Mesenteric fat pad (tissue), 1 donor: Measurements from ENCODE around the gene NEK6. TPM values are rescaled to one million over a fixed set of nuclear protein-coding genes. Genes with fewer than 3 reads are reported as not detected.

Source experiments
- DNase-seq: peaks from one replicate; pipeline ENCODE4 v3.0.0-alpha.2; 2020; ENCODE audit warnings: low spot score
- total RNA-seq: library from RNA; stranded (reverse); fragmentation: NEBNext Ultra II Directional; extraction: Animal tissue kit (Norgen Biotek cat#: 25700); gene quantifications from one replicate; pipeline ENCODE4 v1.2.1, GENCODE V29; 2021
- donor health status: DM: yes; HTN: yes; CAD: no.

The NEK6 gene
- total RNA-seq, 1 donor from 2014 or later = 97.9 TPM

DNA sequence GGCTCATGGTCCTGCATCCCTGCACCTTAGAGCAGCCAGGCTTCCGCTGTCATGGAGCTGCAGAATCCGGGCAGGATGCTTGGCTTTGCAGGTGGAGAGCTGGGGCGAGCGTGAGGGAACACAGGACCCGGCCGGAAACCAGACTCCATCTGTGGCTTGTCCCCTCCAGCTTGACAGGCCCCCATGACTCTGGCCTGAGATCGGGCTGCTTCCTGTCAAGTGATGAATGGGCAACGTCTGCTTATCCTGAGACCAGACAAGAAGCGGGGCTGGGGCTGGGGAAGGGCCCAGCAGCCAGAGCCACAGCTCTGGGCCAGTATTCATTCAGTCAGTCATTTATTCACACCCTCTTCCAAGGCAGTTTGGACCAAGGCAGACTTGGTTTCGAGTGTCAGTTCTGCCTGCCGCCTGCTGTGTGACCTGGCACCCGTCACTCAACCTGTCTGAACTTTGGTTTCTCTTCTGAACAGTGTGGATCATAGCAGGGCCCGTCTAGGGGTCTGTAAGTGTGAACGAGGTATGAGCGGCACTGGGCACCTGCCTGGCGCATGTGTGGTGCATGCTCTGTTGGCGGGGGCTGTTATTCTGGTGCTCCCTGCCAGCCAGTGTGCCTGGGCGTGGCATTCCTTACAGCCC lies 37.5 kb downstream of the NEK6 start:
- DNase-seq = no peak

GRCh38 chr9:124296094-124296493 lies 38.3 kb downstream of the NEK6 start:
- no peak for DNase-seq

DNA sequence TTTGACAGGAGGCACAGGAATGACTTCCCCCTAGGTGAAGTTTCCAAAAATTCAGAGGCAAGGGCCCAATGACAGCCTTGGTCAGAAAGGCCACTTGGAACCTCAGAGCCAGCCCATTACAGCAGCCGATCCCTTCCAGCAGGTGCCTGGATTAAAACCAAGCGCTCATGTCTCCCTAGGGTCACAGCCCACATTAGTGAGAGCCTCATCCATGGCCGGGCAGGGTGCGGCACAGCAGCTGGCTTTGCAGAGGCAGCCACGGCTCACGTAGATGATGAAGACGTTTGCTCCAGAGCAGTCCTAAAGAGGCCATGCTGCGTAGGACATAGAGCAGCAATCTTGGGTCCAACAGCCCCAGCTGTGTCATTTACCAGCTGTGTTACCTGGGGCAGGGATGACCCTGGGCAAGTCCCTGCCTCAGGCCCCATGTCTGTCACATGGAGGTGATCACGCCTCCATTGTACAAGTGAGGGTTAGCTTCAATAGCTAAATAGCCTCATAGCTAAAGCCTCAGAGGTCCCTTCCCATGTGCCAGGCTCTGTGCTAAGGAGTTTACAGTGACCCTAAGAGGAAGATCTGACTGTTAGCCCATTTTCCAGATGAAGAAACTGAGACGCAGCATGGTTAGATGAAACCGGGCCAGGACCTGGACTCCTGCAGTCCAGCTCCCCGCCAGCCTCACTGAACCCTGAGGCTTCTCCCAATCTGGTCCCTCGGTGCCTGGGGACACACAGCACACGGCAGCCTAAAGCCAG lies 39.2 kb downstream of the NEK6 start:
- no peak for DNase-seq

- DNase-seq = no peak
These were observed 39.8 kb downstream of the NEK6 start for GRCh38 chr9:124297551-124297901.

DNA sequence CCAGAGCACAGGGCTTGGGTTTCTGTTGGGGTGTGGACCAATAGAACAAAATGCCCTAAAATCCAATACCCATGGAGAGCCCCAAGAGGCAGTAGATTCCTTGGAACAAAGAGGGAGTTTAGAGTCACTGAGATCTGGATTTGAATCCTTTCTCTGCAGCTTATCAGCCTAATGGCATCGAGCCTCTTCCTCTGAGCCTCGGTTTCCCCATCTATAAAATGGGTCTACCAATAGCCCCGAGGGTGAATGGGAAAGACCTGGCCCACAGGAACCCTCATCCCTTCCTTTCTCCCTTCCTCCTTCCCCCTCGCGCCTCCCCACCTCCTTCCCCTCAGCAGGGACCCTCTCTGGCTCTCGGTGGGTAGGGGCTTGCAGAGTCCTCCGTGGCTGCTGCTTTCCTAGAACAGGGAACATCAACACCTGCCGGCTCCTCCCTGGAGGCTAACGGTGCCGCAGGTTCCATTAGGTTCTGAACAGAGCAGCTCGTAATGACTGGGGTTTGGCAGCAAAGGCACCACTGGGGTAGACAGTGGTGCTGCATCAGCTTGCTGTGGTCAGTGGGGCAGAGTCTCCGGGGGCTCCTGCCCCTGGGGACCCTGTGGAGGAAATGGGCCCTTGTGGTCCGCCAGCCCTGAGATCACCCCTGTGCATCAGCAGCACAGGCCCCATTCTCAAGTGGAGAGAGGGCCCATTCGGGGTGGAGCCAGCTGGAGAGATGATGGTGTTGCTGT lies 40.3 kb downstream of the NEK6 start:
- DNase-seq = no peak

DNA sequence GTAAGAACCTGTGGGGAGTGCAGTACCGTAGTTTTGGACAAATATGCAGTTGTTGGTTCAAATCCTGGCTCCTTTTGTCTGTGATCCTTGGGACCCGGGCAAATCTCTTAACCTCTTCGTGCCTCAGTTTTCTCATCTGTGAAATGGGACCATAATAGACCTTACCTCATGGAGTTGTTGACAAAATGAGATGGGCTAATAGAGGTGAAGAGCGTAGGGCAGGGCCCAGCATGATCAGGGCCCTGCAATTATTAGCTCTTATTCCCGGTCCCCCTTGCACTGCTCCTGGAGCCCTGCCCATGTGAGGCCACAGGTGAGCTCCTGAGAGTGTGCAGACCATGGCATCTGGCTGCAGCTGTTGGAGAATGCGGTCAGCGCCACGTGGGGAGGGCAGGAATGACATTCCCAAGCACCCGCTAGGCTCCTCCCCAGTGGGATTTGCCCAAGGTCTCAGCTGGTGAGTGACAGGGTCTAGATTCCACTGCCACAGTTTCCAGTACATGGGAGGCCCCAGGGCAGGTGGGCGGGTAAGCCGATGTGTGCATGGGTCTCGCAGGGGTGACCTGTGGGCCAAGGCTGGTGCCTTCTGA lies 41.0 kb downstream of the NEK6 start:
- DNase-seq = no peak

DNA sequence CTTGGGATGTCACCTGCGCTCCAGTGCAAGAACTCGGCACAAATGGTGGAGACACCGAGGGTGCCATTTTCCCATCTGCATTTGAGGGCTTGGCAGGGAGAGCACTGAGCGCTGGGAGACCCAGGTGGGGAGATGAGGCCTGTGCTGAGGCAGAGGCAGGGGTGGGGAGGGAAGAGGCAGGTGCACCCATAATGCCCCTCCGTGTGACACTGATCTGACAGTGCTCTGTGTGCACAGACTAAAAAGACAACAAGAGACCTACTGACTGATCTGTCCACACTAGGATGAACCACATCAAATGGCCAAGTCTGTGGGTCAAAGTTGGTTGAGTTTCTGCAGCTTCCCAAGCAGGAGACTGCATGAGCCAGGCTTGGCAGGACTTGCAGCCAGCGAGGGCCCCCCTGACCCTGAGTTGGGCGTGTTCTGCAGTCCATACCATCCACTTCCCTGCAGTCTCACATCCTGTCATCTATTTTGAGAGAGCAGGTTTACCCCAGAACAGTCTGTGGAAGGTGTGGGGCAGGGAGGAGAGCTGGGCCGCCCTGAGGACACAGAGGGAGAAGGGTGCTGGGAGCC lies 41.9 kb downstream of the NEK6 start:
- no peak for DNase-seq

DNA sequence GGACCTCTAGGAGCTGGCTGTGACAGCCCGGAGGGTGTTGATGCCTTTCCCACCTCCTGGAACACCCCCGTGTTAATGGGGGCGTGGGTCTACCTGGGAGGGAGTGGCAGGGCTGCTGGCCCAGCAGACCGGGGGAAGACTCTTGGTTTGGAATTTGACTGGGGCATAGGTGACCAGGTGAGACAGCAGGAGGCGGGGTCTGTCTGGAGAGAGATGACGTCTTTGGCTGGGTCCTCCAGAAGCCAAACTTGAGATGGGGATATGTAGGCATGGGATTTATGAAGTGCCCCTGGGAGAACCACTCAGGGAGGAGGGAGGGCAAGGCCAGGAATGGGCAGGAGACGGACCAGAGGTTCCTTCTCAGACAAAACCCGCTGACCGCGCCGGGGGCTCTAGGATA lies 42.6 kb downstream of the NEK6 start:
- no peak for DNase-seq

DNA sequence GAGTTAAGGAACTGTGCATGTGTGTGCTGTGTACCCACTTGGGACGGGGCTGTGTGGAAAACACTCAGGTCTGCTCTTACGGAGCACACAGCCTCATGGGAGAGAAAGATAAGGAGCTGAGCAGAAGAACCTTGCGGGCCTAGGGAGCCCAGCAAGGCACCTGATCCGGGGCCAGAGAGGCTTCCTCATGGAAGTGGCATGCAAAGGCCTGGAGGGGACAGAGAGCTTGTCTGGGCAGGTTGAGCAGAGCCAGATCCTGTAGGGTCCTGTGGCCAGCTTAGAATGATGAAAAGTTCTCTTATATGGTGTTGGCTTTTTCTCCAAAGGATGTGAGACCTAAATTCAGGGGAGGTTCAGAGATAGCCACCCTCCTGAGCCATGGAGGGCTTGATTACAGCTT lies 45.2 kb downstream of the NEK6 start:
- DNase-seq = no peak

GRCh38 chr9:124303762-124304161 lies 46.0 kb downstream of the NEK6 start:
- DNase-seq = no peak

DNA sequence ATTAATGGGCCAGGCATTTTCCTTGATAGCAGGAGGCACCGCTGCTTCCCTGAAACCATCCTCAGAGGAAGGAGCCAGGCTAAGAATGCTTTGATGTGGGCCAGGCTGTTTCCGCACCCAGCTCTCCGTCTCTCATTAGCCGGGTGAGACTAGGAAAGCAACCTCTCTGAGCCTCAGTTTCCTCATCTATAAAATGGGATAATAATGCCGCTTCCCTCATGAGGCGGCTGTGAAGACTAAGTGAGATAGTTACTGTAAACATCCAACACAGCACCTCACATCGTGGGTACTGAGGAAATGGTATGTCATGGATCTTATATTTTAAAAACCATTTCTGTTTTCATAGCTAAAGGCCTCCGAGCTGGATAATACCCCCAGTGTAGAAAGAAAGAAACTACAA lies 46.5 kb downstream of the NEK6 start:
- DNase-seq = no peak

DNA sequence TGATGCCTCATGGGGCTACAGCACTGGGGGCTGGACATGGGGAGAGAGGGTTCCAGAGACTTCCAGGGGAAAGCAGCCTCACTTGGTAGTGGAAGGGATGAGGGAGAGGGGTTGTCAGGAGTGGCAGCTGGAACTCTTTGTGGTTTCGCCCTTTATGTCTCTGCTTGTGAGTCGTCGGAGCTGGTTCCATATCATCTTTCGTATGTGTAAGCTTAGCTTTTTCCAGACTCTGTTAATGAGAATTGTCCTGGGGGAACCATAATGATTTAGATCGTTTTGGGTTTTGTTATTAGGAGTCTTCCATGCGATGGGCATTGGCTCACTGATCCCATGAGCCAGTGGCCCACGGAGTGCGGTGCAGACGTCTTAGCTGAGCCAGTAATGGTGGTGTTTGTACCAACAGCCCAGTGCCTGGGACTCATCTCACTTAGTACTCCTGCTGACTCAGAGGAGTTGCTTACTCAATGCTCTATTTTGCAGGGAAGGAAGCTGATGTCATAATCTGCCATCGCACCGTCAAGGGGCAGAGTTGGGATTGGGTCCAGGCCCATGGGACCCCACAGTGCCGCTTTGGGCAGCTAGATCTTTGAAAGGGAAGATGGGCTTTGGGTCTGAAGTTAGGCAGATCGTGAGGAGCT lies 48.5 kb downstream of the NEK6 start:
- no peak for DNase-seq

DNA sequence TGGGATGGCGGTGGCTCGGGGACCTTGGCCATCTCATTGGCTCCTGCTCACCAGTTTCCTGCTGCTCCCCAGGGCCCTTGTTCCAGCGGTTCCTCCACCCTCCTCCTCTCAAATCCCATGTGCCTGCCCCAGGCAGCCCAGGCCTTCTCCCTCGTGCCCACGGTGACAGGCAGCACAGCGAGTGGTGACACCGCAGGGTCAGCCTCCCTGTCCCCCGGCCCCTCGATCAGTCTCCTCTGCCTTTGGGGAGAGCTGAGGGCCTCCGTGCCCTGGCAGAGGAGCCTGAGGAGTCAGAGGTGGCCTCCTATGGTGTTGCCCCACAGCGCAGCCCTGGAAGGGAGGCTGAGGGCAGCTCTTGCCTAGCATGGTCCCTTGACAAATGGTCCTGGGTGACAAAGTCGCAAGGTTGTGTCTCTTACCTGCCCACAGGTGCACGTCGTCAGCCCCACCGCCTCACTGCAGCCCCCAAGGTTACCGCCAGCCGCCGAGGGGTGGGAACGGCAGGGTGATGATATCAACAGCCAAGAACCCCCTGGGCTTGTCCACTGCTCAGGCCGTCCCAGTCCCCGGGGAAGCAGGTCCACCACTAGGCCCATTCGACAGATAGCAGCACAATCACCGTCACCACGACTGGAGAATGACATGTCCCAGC lies 49.8 kb downstream of the NEK6 start:
- DNase-seq = no peak

GRCh38 chr9:124308606-124309491 lies 51.1 kb downstream of the NEK6 start:
- no peak for DNase-seq

DNA sequence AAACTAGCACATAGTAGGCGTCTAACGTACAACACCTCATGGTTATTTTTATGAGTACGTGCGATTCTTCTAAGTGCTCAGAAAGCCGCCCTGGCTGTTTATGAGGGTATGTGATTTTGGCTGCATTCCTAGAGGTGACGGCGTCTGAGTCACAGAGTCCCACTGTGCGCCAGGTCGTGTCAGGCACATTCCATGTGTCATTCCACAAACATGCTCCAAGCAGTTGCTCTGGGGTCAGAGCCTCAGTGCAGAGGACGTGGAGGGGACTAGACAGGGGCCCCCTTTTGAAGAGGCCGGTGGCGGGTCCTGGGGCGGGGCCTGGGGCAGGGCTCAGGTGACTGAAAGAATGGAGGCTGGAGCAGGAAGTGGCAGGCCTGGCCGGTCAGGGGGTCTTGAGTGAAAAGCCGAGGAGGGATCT lies 51.9 kb downstream of the NEK6 start:
- DNase-seq = no peak

- no peak for DNase-seq
These were observed 53.5 kb downstream of the NEK6 start for GRCh38 chr9:124311283-124311682.

DNA sequence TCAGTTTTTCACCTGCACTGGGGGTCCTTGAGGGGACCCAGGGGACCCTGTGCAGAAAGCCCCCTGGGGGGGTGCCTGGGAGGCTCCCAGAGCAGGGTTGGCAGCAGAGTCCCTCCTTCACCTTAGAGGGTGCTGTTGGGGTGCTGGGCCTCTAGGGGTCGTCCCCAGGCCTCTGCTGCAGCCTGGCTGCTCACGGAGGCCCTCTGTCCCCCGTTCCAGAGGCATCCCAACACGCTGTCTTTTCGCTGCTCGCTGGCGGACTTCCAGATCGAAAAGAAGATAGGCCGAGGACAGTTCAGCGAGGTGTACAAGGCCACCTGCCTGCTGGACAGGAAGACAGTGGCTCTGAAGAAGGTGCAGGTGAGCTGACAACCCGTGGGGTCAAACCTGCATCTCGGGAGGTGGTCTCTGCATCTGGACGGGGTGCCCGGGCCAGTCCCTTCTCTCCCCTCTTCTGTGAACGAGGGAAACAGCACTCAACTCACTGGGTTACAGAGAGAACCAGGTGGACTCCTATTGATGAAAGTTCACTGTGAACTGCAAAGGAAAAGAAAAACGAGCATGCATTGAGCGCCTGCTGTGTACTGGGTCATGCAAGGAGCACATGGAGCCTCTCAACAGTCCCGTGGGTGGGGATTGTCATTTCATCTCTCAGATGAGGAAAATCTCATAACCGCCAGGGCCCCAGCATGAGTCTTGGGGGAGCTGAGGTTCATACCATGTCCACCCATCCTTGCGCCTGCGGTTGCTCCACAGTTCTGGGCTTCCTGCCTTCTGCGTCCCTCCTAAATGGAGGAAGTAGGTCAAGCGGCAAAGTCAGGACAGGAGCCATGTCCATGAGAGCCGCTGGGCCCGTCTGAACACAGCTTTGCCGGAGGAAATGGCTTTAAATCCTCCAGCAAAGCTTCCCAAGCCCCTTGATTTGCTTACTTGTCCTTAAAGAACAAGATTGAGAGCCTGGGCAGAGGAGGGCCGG lies 54.8 kb downstream of the NEK6 start:
- no peak for DNase-seq

GRCh38 chr9:124313940-124314339 lies 56.2 kb downstream of the NEK6 start:
- DNase-seq = no peak

DNA sequence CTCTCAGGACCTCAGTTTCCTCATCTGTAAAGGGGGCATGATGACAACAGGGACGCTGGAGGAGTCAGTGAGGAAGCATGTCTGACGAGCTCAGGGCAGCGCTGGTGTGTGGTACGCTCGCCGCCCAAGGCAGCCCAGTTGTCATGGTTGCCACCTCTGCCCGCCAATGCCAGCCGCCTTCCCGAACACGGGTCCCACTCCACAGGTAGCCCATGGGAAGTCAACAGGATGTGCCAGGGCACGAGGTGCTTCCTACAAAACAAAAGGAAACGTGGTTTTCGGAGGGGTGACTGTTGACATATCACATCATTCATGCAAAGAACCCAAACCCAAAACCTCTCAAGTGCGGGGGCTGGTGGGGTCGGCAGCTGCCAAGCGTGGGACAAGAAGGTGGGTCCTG lies 58.1 kb downstream of the NEK6 start:
- no peak for DNase-seq
